Mucosa of stomach (tissue), 1 donor: Measurements from ENCODE around the gene TLK2.
"Not testable (repeated sequence)": the region's sequence is repeated elsewhere in the genome, so short reads cannot be mapped to it uniquely, and the experiment has no call there.

Experiments used
- H3K27me3 ChIP-seq: one replicate; pipeline ENCODE4 v1.7.0; 2013; ENCODE audit warnings: mild to moderate bottlenecking, low read length; ENCODE audit not compliant: control insufficient read depth, insufficient read depth
- H3K36me3 ChIP-seq: one replicate; pipeline ENCODE4 v1.7.0; 2013; ENCODE audit warnings: low read length; ENCODE audit not compliant: control insufficient read depth, insufficient read depth
- H3K4me1 ChIP-seq: one replicate; pipeline ENCODE4 v1.7.0; 2013; ENCODE audit warnings: mild to moderate bottlenecking, low read length; ENCODE audit not compliant: control insufficient read depth, insufficient read depth
- H3K4me3 ChIP-seq: one replicate; pipeline ENCODE4 v1.7.0; 2013; ENCODE audit warnings: low read length
- H3K9ac ChIP-seq: one replicate; pipeline ENCODE4 v1.7.0; 2013; ENCODE audit warnings: mild to moderate bottlenecking, low read length, moderate library complexity
- H3K9me3 ChIP-seq: one replicate; pipeline ENCODE4 v1.7.0; 2013; ENCODE audit warnings: mild to moderate bottlenecking, low read length, moderate library complexity; ENCODE audit not compliant: control insufficient read depth
- donor health status: Pancreatic carcinoma.

Gene TLK2

DNA sequence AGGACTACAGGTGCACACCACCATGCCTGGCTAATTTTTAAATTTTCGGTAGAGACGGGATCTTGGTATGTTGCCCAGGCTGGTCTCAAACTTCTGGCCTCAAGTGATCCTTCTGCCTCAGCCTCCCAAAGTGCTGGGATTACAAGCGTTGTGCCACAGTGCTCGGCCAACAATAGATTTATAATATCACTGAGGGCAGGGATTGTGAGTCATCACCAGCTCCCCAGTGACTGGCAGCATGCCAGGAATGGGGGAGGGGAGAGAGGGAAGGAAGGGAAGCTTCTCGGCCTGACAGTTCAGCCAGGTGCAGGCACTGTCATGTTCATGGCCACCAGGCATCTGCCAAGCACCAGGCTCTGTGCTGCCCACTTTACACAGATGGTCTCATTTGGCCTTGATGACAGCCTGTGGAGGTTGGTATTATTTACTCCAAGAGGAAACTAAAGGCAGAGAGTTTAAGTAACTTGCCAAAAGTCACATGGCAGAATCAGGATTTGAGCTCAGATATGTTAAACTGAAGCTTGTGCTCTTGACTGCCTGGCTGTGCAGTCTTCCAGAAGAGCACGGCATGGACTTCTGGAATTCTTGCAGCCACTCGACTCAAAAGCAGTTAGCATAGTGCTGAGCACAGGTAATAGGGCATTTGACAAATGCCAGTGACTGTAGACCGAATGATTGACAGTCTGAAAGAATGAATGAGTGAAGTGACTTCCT lies 7.8 kb upstream of the TLK2 start:
- H3K27me3 ChIP-seq, H3K4me1 ChIP-seq, H3K4me3 ChIP-seq, H3K9ac ChIP-seq, H3K36me3 ChIP-seq, H3K9me3 ChIP-seq: not testable (repeated sequence)

DNA sequence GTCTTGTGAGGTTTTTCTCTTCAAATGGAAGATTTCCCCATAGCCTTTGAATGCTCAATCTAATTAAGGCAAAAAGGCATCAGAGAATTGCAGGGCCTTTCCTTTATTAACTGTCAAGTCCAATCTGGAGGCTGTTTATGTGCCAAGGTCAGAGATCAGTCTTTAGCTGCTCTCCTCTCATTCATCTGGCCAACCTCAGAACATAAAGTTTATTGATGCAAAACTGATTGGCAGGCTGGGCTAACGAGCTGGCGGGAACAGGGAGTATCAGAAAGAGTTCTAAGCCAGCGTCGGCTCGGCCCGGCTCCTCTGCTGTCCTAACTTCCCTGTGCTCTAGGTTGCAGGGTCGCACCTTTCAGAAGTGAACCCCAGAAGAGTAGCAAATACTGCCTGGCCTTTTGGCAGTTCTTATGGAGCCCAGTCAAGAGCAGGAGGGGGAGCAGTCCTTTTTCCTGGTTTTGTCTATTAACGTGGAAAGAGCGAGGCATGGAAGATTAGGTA lies 7.2 kb upstream of the TLK2 start:
- H3K9ac ChIP-seq, H3K4me1 ChIP-seq, H3K4me3 ChIP-seq, H3K27me3 ChIP-seq, H3K9me3 ChIP-seq, H3K36me3 ChIP-seq: not testable (repeated sequence)

DNA sequence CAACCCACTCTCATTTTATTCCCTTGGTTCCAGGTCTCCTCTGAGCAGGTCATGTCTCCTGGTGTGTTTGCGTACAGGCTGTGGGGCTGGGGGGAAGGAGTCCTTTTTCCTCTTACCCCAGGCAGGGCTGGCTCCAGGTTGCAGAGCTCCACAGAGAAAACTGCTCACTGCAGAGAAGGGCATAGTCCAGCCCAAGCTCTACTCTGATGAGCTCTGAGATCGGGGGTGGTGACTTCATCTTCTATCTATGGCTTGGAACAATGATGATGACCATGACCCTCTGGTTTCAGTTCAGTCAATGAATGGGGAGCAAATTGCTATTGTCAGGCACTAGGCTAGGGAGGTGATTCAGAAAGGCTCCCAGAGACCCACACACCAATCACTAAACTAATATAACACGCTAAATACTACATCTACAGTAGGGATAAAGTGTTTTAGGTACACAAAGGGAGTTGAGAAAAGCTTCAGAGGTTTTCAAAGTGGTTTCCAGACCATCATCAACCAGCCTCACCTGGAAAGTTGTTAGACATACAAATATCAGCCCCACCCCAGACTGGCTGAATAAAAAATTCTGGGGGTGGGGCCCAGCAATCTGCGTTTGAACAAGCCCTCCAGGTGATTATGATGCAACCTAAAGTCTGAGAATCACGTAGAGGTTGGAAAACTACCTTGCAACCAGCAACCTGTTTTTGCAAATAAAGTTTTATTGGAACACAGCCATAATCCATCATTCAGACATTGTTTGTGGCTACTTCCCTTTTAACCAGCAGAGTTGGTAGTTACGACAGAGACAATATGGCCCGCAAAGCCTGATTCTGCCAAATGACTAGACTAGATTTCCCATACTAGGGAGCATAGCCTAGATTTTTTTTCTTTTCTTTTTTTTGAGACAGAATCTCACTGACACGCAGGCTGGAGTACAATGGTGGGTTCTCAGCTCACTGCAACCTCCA lies 5.3 kb upstream of the TLK2 start:
- H3K27me3 ChIP-seq, H3K9me3 ChIP-seq, H3K9ac ChIP-seq, H3K4me3 ChIP-seq, H3K36me3 ChIP-seq, H3K4me1 ChIP-seq: not testable (repeated sequence)

DNA sequence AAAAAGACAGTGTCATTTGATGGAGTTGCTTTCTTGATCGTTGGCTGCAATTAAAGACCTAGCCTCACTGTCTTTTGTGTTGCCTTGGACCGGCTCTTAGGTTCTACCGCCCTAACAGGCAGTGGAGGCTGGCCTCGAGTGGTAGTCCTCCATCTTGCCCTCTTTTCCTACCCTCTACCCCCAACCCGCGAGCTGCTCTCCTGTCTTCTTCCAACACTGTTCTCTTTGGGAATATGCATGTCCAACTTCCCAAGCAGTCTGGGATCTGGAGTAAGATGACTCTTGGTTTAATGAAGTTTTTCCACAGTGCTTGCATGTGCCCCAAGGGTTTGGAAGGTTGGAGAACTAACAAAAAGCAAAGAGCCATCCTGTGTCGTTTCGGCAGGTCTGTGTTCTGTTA lies 1.5 kb upstream of the TLK2 start:
- not testable (repeated sequence) for H3K4me3 ChIP-seq, H3K27me3 ChIP-seq, H3K4me1 ChIP-seq, H3K9me3 ChIP-seq, H3K9ac ChIP-seq, H3K36me3 ChIP-seq

DNA sequence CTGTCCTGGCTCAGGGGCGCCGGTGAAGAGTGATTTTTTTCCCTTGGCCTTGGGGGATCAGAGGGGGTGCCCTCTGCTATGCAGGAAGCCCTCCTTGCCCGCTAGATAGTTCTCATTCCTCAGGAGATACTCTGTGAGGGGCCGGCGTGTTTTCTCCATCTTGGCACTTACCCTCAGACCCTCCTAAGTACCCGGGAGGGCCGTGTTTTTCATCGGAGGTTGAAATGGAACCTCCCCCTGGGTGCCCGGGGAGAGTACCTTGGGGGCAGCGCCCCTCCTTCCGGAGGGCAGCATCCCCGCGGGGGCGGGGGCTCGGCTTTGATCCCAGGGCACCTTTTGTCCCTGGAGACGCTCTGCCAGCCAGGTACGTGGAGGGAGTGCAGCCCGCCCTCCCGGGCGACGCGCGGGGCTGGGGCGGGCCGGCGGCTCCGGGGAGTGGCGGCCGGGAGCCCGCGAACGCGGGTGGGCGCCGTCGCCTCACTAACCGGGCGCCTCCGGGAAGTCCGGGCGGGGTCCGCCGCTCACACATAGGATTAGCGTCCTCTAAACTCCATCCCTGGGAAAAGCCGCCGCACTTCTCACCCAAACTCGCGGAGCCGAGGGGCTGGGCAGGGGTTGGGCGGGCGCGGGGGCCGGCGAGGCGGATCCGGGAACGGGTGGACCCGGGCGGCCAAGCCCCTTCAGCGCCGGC lies 762 bp upstream of the TLK2 start:
- H3K27me3 ChIP-seq, H3K9me3 ChIP-seq, H3K4me1 ChIP-seq, H3K36me3 ChIP-seq, H3K4me3 ChIP-seq: not testable (repeated sequence)
- peak overlapping the region; percentile 69 for H3K9ac ChIP-seq

DNA sequence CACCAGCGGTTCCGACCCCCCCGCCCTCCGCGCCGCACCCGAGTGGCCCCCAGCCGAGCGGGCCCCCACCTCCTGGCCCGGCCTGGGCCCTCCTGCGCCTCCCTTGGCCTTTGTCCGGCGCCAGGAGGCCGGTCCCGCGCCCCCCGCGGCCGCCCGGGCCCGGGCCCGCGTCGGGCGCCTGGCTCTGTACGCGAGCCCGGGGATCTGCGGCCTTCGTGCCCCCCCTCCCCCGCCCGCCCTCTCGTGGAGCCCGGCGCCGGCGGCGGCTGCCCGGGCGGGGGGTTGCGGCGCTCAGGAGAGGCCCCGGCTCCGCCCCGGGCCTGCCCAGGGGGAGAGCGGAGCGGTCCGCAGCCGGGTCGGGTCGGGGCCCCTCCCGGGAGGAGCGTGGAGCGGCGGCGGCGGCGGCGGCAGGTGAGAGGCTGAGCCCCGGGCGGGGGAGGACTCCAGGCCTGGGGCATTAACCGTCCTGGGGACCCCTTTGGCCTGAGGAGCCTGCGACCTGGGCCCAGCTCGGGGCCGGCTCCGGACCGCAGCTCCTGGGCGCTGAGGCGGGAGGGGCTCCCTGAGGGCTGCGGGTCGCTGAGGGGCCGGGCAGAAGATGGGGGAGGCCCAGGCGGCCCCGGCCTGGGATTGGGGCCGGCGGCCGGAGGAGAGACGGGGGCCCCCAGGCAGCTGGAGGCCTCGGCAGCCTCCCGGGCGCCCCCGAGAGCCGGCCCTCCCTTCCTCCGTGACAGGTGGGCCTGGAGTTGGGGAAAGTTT lies 434 bp downstream of the TLK2 start:
- H3K9ac ChIP-seq, result peak overlapping the region; percentile 80
- not testable (repeated sequence) for H3K36me3 ChIP-seq, H3K9me3 ChIP-seq, H3K27me3 ChIP-seq, H3K4me1 ChIP-seq
- H3K4me3 ChIP-seq, result peak overlapping the region; percentile 31

DNA sequence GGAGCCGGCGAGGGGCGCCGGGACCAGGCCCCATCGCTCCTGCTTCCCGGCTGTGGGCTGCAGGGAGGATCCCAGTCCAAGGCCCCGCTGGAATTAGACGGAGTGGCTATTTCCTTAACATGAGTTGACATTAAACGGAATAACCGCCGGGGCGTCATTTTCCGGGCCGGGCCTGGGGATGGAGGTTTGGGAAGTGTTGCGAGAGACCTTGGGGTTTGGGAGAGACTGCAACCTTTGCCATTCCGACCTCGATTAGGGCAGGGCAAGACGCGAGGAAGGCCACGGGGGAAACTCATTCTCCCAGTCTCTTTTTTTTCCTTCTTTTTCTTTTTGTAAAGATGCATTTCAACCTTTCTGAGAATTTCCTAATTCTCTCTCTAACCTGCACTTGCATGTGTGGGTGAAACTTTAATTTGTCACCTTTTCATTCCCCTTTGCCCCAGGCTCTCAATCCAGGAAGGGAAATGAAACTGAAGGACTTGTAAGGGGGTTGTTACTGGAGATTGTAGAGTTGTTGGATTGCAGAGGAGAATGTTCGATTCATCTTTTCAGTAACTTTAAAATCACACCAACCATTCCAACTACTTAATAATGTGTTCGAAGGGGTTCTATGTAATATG lies 1.1 kb downstream of the TLK2 start:
- H3K9me3 ChIP-seq, H3K4me1 ChIP-seq, H3K36me3 ChIP-seq, H3K27me3 ChIP-seq: not testable (repeated sequence)
- peak overlapping the region; percentile 31 for H3K4me3 ChIP-seq
- H3K9ac ChIP-seq, result peak overlapping the region; percentile 80

DNA sequence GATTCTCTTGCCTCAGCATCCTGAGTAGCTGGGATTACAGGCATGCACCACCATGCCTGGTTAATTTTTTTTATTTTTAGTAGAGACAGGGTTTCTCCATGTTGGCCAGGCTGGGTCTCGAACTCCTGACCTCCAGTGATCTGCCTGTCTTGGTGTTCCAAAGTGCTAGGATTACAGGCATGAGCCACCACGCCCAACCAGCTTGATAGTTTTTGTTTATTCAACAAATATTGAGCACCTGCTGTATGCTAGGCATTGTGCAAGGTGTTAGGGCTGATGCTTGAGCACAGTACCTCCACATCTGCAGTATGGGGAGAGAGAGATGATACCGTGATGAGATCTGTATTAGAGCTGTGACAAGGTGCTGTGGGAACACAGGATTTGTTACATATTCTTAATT lies 3.9 kb downstream of the TLK2 start:
- not testable (repeated sequence) for H3K4me3 ChIP-seq, H3K4me1 ChIP-seq

DNA sequence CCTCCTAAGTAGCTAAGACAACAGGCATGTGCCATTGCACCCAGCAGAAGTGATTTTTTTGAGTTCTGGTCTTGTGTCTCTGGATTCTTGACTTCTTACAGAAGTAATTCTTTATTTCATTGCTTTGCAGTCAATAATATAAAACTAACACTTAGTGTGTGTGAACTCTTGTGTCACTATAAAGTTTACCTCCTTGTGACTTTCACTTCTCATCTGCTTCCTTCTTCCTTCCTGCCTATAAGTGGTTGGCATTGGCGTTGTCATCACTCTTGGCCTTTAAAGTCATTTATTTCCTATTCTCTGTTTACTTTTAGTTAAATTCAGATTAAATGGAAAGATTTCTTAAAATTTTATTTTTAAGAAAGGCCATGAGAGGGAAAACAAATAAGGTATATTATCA lies 12.4 kb downstream of the TLK2 start:
- H3K27me3 ChIP-seq, H3K9me3 ChIP-seq, H3K4me1 ChIP-seq, H3K36me3 ChIP-seq, H3K4me3 ChIP-seq, H3K9ac ChIP-seq: not testable (repeated sequence)

More for the DNA sequence above, 3.9 kb downstream of the TLK2 start:
- H3K9me3 ChIP-seq, H3K9ac ChIP-seq, H3K27me3 ChIP-seq, H3K36me3 ChIP-seq: not testable (repeated sequence)

DNA sequence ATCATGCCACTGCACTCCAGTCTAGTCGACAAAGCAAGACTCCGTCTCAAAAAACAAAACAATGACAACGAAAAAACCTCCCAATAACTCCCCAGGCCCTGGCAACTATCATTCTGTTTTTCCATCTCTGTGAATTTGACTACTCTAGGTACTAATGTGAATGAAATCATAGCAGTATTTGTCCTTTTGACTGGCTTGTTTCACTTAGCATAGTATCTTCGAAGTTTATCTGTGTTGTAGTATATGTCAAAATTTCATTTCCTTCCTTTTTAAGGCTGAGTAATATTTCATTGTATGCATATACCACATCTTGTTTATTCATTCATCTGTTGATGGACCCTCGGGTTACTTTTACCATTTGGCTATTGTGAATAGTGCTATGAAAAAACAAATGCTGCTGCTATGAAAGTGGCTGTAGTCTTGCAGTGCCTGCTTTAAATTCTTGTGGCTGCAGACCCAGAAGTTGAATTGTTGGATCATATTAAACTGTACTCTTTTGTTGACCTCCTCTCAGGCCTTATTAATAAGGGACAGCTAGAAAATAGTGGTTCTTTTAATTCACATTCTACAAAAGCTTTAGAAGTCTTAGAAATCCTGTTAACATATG lies 14.5 kb downstream of the TLK2 start:
- H3K4me3 ChIP-seq, H3K4me1 ChIP-seq, H3K36me3 ChIP-seq, H3K9me3 ChIP-seq, H3K27me3 ChIP-seq, H3K9ac ChIP-seq: not testable (repeated sequence)

DNA sequence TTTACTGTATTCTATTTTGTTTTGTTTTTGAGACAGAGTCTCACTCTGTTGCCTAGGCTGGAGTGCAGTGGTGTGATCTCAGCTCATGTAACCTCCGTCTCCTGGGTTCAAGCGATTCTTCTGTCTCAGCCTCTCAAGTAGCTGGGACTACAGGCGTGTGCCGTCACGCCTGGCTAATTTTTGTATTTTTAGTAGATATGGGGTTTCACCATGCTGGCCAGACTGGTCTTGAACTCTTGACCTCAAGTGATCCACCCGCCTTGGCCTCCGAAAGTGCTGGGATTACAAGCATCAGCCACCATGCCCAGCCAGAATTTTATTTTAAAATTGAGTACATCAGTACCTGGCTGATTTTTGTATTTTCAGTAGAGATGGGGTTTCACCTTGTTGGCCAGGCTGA lies 15.4 kb downstream of the TLK2 start:
- H3K4me1 ChIP-seq, H3K27me3 ChIP-seq, H3K4me3 ChIP-seq, H3K9me3 ChIP-seq, H3K9ac ChIP-seq, H3K36me3 ChIP-seq: not testable (repeated sequence)
